ENCODE measurements around the gene GTF2IRD1.

The GTF2IRD1 gene

GRCh38 chr7:74587435-74588126, 133.9 kb downstream of the GTF2IRD1 start:
- TF ChIP-seq, protein P1, sequence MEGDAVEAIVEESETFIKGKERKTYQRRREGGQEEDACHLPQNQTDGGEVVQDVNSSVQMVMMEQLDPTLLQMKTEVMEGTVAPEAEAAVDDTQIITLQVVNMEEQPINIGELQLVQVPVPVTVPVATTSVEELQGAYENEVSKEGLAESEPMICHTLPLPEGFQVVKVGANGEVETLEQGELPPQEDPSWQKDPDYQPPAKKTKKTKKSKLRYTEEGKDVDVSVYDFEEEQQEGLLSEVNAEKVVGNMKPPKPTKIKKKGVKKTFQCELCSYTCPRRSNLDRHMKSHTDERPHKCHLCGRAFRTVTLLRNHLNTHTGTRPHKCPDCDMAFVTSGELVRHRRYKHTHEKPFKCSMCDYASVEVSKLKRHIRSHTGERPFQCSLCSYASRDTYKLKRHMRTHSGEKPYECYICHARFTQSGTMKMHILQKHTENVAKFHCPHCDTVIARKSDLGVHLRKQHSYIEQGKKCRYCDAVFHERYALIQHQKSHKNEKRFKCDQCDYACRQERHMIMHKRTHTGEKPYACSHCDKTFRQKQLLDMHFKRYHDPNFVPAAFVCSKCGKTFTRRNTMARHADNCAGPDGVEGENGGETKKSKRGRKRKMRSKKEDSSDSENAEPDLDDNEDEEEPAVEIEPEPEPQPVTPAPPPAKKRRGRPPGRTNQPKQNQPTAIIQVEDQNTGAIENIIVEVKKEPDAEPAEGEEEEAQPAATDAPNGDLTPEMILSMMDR (conservative IDR thresholded peaks at IDR 0.05; ENCODE audit: low read depth), result no peak
- POLR2A ChIA-PET (ENCODE audit: low non-redundant PET), result no interaction called here
- CTCF ChIA-PET, result interaction anchor here (0.5 kb wide), 1 partner anchor 1096 kb away, joined by 6 read pairs; no protein-coding TSS in a partner anchor
- peak; percentile 97 for DNase-seq (ENCODE audit: low spot score)
- peak overlapping the region; percentile 96 for H3K27ac ChIP-seq

DNA sequence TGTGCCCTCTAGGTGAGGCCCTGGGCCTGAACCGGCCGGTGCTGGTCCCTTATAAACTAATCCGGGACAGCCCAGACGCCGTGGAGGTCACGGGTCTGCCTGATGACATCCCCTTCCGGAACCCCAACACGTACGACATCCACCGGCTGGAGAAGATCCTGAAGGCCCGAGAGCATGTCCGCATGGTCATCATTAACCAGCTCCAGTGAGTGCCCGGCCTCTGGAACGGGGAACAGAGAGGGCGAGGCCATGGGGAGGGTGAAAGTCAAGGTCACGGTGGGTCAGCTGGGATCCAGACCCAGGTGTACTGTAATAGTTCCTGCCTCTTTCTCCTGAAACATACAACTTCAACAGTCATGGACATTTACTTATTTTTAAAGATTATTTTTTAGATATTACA, 137.1 kb downstream of the GTF2IRD1 start:
- TF ChIP-seq, protein P1 (conservative IDR thresholded peaks at IDR 0.05; ENCODE audit: low read depth), result no peak
- H3K27ac ChIP-seq, result peak overlapping the region; percentile 96
- DNase-seq (ENCODE audit: low spot score), result no peak
- POLR2A ChIA-PET (ENCODE audit: low non-redundant PET), result no interaction called here
- CTCF ChIA-PET, result no interaction called here

DNA sequence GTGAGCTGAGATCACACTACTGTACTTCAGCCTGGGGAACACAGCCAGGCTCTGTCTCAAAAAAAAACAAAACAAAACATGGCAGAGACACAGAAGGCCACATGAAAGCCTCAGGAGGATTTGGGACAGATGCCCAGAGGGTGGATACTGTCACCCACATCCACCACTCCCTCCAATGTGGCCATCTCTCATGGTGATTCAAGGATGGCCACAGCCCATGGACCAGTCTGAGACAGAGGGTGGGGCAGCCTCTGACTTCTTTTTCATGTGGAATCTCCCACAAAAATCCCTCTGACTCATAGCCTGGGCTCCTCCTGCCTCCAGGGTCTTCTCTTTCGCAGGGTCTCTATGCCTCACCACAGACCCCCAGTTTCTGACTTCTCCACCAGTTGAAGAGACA, 144.9 kb downstream of the GTF2IRD1 start:
- ChIA-PET CTCF (no interaction called here), POLR2A (ENCODE audit: low non-redundant PET) (no interaction called here)
- no peak for DNase-seq (ENCODE audit: low spot score)
- peak overlapping the region; percentile 53 for H3K27ac ChIP-seq
- TF ChIP-seq, protein P1 (conservative IDR thresholded peaks at IDR 0.05; ENCODE audit: low read depth), result no peak

GRCh38 chr7:74599244-74599643, 145.5 kb downstream of the GTF2IRD1 start:
- TF ChIP-seq, protein P1 (conservative IDR thresholded peaks at IDR 0.05; ENCODE audit: low read depth), result no peak
- CTCF ChIA-PET, result no interaction called here
- POLR2A ChIA-PET (ENCODE audit: low non-redundant PET), result no interaction called here
- no peak for DNase-seq (ENCODE audit: low spot score)
- H3K27ac ChIP-seq, result peak overlapping the region; percentile 53

DNA sequence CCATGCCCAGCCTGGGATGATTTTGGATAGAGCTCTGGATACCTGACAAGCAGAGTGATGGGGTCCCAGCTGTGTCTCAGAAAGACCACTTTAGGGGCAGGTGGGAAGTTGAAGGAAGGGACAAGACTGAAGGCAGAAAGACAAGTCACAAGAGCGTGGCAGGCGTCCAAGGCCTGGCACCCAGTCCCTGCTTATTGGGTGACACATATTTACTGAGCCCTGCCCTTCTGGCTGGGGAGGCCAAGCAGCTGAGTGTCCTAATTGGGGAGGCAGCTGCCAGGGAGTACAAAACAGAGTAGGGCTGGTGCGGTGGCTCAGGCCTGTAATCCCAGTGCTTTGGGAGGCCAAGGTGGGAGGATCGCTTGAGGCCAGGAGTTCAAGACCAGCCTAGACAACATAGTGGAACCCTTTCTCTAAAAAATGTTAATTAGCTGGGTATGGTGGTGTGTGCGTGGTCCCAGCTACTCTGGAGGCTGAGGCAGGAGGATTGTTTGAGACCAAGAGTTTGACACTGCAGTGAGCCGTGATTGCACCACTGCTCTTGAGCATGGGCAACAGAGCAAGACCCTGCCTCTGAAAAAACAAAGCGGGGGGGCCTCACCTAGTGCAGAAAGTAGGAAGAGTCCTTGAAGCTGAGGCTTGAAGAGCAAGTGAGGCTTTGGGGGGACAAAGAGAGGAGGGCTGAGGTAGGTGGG, 150.8 kb downstream of the GTF2IRD1 start:
- POLR2A ChIA-PET (ENCODE audit: low non-redundant PET), result interaction anchor here (0.6 kb wide), 1 partner anchor 16 kb away, joined by 4 read pairs; no protein-coding TSS in a partner anchor
- CTCF ChIA-PET, result interaction anchor here (0.6 to 0.7 kb wide), 2 partner anchors 41 to 398 kb away, joined by 3 read pairs; no protein-coding TSS in a partner anchor
- DNase-seq (ENCODE audit: low spot score), result no peak
- TF ChIP-seq, protein P1 (conservative IDR thresholded peaks at IDR 0.05; ENCODE audit: low read depth), result no peak
- peak overlapping the region; percentile 74 for H3K27ac ChIP-seq

DNA sequence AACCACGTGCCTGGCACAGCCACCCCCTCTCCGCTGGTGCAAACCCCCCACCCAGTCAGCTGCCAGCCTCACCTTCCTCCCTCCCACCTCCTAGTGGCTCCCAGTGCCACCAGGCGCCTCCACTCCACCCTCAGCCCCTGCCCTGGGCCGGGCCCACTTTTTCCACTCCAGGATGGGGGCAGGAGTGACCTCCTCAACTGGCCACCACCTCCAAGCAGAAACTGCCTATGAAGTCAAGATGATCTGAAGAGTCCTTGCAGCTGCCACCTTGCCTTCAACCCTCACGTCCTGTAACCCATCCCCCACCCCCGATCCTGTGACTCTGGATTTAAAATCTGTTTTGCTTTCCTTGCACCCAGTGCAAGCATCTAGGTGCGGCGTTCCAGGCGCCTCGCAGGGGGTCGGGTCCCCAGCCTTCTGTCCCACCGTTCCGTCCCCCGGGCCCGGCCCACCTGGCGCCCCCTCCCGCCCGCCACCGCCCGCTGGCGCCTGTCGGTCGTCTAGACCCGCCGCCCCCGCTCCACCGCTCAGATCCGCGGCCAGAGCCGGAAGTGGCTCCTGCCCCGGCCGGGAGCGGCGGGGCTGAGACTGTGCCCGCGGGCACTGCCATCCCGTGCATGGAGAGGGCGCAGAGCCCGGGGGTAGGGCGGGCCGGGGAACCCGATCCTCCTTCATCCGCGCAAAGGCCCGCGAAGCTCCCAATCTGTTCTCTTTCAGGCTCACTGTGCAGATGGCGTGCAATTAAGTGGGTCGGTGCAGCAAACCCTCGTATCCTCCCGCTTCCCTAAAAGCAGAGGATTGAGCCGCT, 152.6 kb downstream of the GTF2IRD1 start:
- POLR2A ChIA-PET (ENCODE audit: low non-redundant PET), result no interaction called here
- DNase-seq (ENCODE audit: low spot score), result no peak
- H3K27ac ChIP-seq, result peak overlapping the region; percentile 74
- TF ChIP-seq, protein P1 (conservative IDR thresholded peaks at IDR 0.05; ENCODE audit: low read depth), result no peak
- CTCF ChIA-PET, result no interaction called here

Data from RWPE1 (cell line).